Vagina (tissue), 2 donors: ENCODE measurements around the gene GLE1. TPM values are rescaled to one million over a fixed set of nuclear protein-coding genes. Genes with fewer than 3 reads are reported as not detected.

Experiments used
- DNase-seq, 2 donors: peaks; one replicate each; pipeline ENCODE4 v3.0.0-alpha.2; 2017; ENCODE audit errors: extremely low spot score in 2 of 2
- H3K27ac ChIP-seq: fragments of 200-600 bp; sonication (generic); one replicate; pipeline ENCODE4 v1.5.1; 2019
- H3K27me3 ChIP-seq: fragments of 200-600 bp; sonication (generic); one replicate; pipeline ENCODE4 v1.5.1; 2019
- H3K36me3 ChIP-seq, 2 donors: fragments of 200-600 bp; sonication (generic); one replicate each; pipeline ENCODE4 v1.5.1; 2017 to 2019
- H3K4me1 ChIP-seq: fragments of 200-600 bp; sonication (generic); one replicate; pipeline ENCODE4 v1.5.1; 2019
- H3K4me3 ChIP-seq, 2 donors: fragments of 200-600 bp; sonication (generic); 1 replicate in 1 of 2; 2 replicates in 1 of 2; pipeline ENCODE4 v1.5.1; 2016 to 2019
- H3K9me3 ChIP-seq: fragments of 200-600 bp; sonication (generic); one replicate; pipeline ENCODE4 v1.5.1; 2019
- CTCF ChIP-seq, 3 experiments: fragments of 450-650 bp in 2 of 3; fragments of 200-600 bp in 1 of 3; sonication (generic) in 1 of 3; IDR thresholded peaks; one replicate each; pipeline ENCODE4 v1.5.1; 2017 to 2019; ENCODE audit warnings: antibody characterized with exemption in 3 of 3, mild to moderate bottlenecking in 2 of 3, moderate library complexity in 2 of 3
- POLR2A ChIP-seq, 2 donors: fragments of 450-650 bp; IDR thresholded peaks; one replicate each; pipeline ENCODE4 v1.6.1; 2017; ENCODE audit warnings: antibody characterized with exemption in 2 of 2, mild to moderate bottlenecking in 2 of 2, moderate library complexity in 2 of 2
- POLR2AphosphoS5 ChIP-seq, 2 donors: sonication (generic); formaldehyde crosslinking; IDR thresholded peaks; one replicate each; pipeline ENCODE4 v1.9.0; 2017; ENCODE audit warnings: antibody characterized with exemption in 2 of 2, mild to moderate bottlenecking in 2 of 2, low read depth in 1 of 2; ENCODE audit not compliant: insufficient read depth in 1 of 2
- intact Hi-C: fragments of 100-400 bp; cut with DNase I; formaldehyde crosslinking; loops from one replicate; pipeline ENCODE4 v1.15.1; 2023
- total RNA-seq: library from RNA; depleted of rRNA; stranded (reverse); fragments of >200 nt; gene quantifications from one replicate; pipeline ENCODE4 v1.2.3, GENCODE V29; 2016

Gene GLE1
- total RNA-seq, 1 donor from 2014 or later: 20.9 TPM

GRCh38 chr9:128553728-128554127, 49.2 kb downstream of the GLE1 start:
- H3K27ac ChIP-seq: peak overlapping the region; percentile 98
- H3K4me3 ChIP-seq: peak overlapping the region; percentile 77 to 95
- TF ChIP-seq POLR2AphosphoS5 (IDR thresholded peaks at IDR 0.05; ENCODE audit: insufficient read depth in 1 of 2, low read depth in 1 of 2) (no peak), POLR2A (IDR thresholded peaks at IDR 0.05) (no peak), CTCF (IDR thresholded peaks at IDR 0.05) (no peak)
- no peaks in the 10 kb centered on the region for H3K9me3 ChIP-seq
- H3K27me3 ChIP-seq: no peaks in the 10 kb centered on the region
- H3K4me1 ChIP-seq: peaks cover 74% of the 10 kb centered on the region
- DNase-seq: no peak
- intact Hi-C loops: loop anchor here (10.0 kb wide), 1 partner anchor 131 kb away; the partner anchor contains the start of gene SET
- H3K36me3 ChIP-seq: no peaks in the 10 kb centered on the region

- Histone ChIP-seq H3K9me3 (no peaks in the 10 kb centered on the region), H3K36me3 (no peaks in the 10 kb centered on the region), H3K4me1 (peaks cover 80% of the 10 kb centered on the region), H3K27ac (peak overlapping the region; percentile 98), H3K27me3 (no peaks in the 10 kb centered on the region), H3K4me3 (peak overlapping the region; percentile 77 to 95)
- TF ChIP-seq POLR2A (IDR thresholded peaks at IDR 0.05): no peak
- no peak for TF ChIP-seq POLR2AphosphoS5 (IDR thresholded peaks at IDR 0.05; ENCODE audit: insufficient read depth in 1 of 2, low read depth in 1 of 2)
- no peak for TF ChIP-seq CTCF (IDR thresholded peaks at IDR 0.05)
- DNase-seq: no peak
- intact Hi-C loops: loop anchor here (10.0 kb wide), 1 partner anchor 130 kb away; the partner anchor contains the start of gene SET
Observed at GRCh38 chr9:128554155-128554862, 49.8 kb downstream of the GLE1 start.

- H3K4me3 ChIP-seq: peak overlapping the region in 1 of 2 donors; percentile 77
- H3K4me1 ChIP-seq: peaks cover 78% of the 10 kb centered on the region
- DNase-seq: no peak
- TF ChIP-seq POLR2A (IDR thresholded peaks at IDR 0.05) (no peak), CTCF (IDR thresholded peaks at IDR 0.05) (no peak), POLR2AphosphoS5 (IDR thresholded peaks at IDR 0.05; ENCODE audit: insufficient read depth in 1 of 2, low read depth in 1 of 2) (peak in 1 of 2 donors; percentile 49)
- H3K9me3 ChIP-seq: no peaks in the 10 kb centered on the region
- intact Hi-C loops: loop anchor here (10.0 kb wide), 1 partner anchor 130 kb away; the partner anchor contains the start of gene SET
- H3K27me3 ChIP-seq: no peaks in the 10 kb centered on the region
- no peaks in the 10 kb centered on the region for H3K36me3 ChIP-seq
- peak overlapping the region; percentile 98 for H3K27ac ChIP-seq
Observed at GRCh38 chr9:128555180-128555721, 50.7 kb downstream of the GLE1 start.

GRCh38 chr9:128556276-128556675, 51.8 kb downstream of the GLE1 start:
- H3K9me3 ChIP-seq: no peaks in the 10 kb centered on the region
- intact Hi-C loops: loop anchor here (10.0 kb wide), 1 partner anchor 129 kb away; the partner anchor contains the start of gene SET
- H3K4me1 ChIP-seq: peaks cover 75% of the 10 kb centered on the region
- peak overlapping the region; percentile 4 for H3K27ac ChIP-seq
- no peaks in the 10 kb centered on the region for H3K27me3 ChIP-seq
- no peak overlapping the region for H3K4me3 ChIP-seq
- TF ChIP-seq CTCF (IDR thresholded peaks at IDR 0.05) (no peak), POLR2A (IDR thresholded peaks at IDR 0.05) (no peak), POLR2AphosphoS5 (IDR thresholded peaks at IDR 0.05; ENCODE audit: insufficient read depth in 1 of 2, low read depth in 1 of 2) (no peak)
- no peak for DNase-seq
- H3K36me3 ChIP-seq: no peaks in the 10 kb centered on the region
